Gastrocnemius medialis (tissue), 4 donors: ENCODE data around the gene SP140. TPM values are rescaled to one million over a fixed set of nuclear protein-coding genes. Genes with fewer than 3 reads are reported as not detected.

Source experiments
- ATAC-seq, 2 donors: fragments of 150-250 bp; one replicate each; pipeline ENCODE4 v1.9.1; 2016
- DNase-seq, 2 donors: peaks; one replicate each; pipeline ENCODE4 v3.0.0-alpha.2; 2019
- H3K27ac ChIP-seq, 4 donors: fragments of 200-600 bp; sonication (generic); 1 replicate in 1 of 4; 2 replicates in 3 of 4; pipeline ENCODE4 v1.5.1; 2016 to 2018; ENCODE audit warnings: mild to moderate bottlenecking in 2 of 4, moderate library complexity in 1 of 4
- H3K27me3 ChIP-seq, 3 donors: fragments of 200-600 bp; sonication (generic) in 2 of 3; 1 replicate in 1 of 3; 2 replicates in 2 of 3; pipeline versions ENCODE4 v1.5.1 to v1.6.0; 2016 to 2019; ENCODE audit warnings: mild to moderate bottlenecking in 1 of 3, moderate library complexity in 1 of 3
- H3K36me3 ChIP-seq, 2 donors: fragments of 200-600 bp; sonication (generic) in 1 of 2; one replicate each; pipeline ENCODE4 v1.5.1; 2017 to 2018
- H3K4me1 ChIP-seq, 2 donors: fragments of 200-600 bp; sonication (generic) in 1 of 2; one replicate each; pipeline ENCODE4 v1.5.1; 2016 to 2017; ENCODE audit warnings: mild to moderate bottlenecking in 2 of 2
- H3K4me3 ChIP-seq, 4 donors: fragments of 200-600 bp; sonication (generic) in 3 of 4; 1 replicate in 1 of 4; 2 replicates in 3 of 4; pipeline ENCODE4 v1.5.1; 2016 to 2019; ENCODE audit warnings: mild to moderate bottlenecking in 2 of 4
- H3K9me3 ChIP-seq, 3 donors: fragments of 200-600 bp; sonication (generic) in 2 of 3; 1 replicate in 1 of 3; 2 replicates in 2 of 3; pipeline ENCODE4 v1.5.1; 2016 to 2019
- POLR2A ChIP-seq, 2 donors: fragments of 450-650 bp; IDR thresholded peaks; one replicate each; pipeline ENCODE4 v1.6.1; 2017; ENCODE audit warnings: antibody characterized with exemption in 2 of 2, mild to moderate bottlenecking in 2 of 2, moderate library complexity in 2 of 2
- in situ Hi-C, 4 donors: fragments of 200-750 bp; cut with MboI; loops; one replicate each; pipeline versions ENCODE4 v1.15.0 to v1.8.0; 2017; ENCODE audit warnings: low sequenced_read_pairs in 4 of 4
- intact Hi-C: fragments of 100-400 bp; cut with DNase I; formaldehyde crosslinking; loops from one replicate; pipeline ENCODE4 v1.15.1; 2023; ENCODE audit warnings: low total_unique reads
- total RNA-seq, 4 donors: library from RNA; depleted of rRNA; stranded (reverse); fragments of >200 nt; gene quantifications; one replicate each; pipeline versions ENCODE4 v1.1.0 to v1.2.3, GENCODE V29; 2016
- TF ChIP-seq, protein P1 (sequence below), 5 experiments: fragments of 450-650 bp in 3 of 5; fragments of 200-600 bp in 2 of 5; sonication (generic) in 2 of 5; IDR thresholded peaks in 4 of 5; conservative IDR thresholded peaks in 1 of 5; 1 replicate in 4 of 5; 2 replicates in 1 of 5; pipeline ENCODE4 v1.5.1; 2016 to 2019; ENCODE audit warnings: antibody characterized with exemption in 5 of 5, mild to moderate bottlenecking in 3 of 5, moderate library complexity in 3 of 5

SP140 gene
- total RNA-seq, 4 donors from 2014 or later = 0.46 TPM; not detected in 3

DNA sequence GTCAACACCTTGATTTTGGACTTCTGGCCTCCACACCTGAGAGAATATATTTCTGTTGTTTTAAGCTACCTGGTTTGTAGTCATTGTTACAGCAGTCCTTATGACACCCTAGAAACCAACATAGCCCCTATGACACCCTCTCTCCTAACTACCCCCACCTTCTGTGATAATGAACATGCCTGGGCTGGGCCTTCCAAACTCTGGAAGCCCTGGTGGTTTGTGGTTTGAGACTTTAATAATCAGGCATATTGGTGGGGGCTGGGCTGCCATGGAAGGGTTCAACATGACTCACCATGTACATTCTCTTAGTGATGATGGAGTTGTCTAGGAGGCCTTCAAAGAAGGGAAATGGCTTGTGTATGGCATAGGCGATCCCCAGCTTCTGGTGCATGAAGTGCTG is 9.0 kb upstream of the SP140 start:
- no peak for ATAC-seq
- DNase-seq = no peak
- in situ Hi-C loops (no loop called here), intact Hi-C loops (no loop called here)
- TF ChIP-seq POLR2A (IDR thresholded peaks at IDR 0.05) = no peak
- TF ChIP-seq, protein P1, sequence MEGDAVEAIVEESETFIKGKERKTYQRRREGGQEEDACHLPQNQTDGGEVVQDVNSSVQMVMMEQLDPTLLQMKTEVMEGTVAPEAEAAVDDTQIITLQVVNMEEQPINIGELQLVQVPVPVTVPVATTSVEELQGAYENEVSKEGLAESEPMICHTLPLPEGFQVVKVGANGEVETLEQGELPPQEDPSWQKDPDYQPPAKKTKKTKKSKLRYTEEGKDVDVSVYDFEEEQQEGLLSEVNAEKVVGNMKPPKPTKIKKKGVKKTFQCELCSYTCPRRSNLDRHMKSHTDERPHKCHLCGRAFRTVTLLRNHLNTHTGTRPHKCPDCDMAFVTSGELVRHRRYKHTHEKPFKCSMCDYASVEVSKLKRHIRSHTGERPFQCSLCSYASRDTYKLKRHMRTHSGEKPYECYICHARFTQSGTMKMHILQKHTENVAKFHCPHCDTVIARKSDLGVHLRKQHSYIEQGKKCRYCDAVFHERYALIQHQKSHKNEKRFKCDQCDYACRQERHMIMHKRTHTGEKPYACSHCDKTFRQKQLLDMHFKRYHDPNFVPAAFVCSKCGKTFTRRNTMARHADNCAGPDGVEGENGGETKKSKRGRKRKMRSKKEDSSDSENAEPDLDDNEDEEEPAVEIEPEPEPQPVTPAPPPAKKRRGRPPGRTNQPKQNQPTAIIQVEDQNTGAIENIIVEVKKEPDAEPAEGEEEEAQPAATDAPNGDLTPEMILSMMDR (IDR thresholded peaks at IDR 0.05 in 4 of 5, conservative IDR thresholded peaks at IDR 0.05 in 1 of 5) = no peak
- Histone ChIP-seq H3K27ac (no peak overlapping the region), H3K27me3 (no peaks in the 10 kb centered on the region), H3K4me3 (no peak overlapping the region), H3K9me3 (no peaks in the 10 kb centered on the region), H3K4me1 (peaks cover 5 to 6% of the 10 kb centered on the region in 2 donors), H3K36me3 (peaks cover 0 to 39% of the 10 kb centered on the region in 2 donors)

DNA sequence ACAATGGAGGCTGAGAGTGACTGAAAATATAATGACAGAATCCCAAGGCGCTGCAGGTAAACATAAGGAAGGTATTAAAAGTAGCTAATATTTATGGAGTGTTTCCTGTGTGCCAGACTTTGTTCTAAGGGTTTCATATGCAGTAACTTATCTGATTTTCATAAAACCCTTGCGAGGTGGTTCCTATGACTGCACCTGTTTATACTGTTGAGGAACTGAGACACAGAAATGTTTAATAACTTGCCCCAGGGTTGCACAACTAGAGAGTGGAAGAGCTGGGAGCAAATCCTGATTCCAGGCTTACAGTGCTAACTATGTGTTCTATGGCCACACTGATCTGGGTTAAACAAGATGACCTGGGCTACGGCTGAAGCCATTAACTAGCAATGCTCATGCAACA is 8.1 kb upstream of the SP140 start:
- intact Hi-C loops = no loop called here
- H3K9me3 ChIP-seq = no peaks in the 10 kb centered on the region
- no peak for TF ChIP-seq POLR2A (IDR thresholded peaks at IDR 0.05)
- TF ChIP-seq, protein P1 (IDR thresholded peaks at IDR 0.05 in 4 of 5, conservative IDR thresholded peaks at IDR 0.05 in 1 of 5) = no peak
- no peak overlapping the region for H3K4me3 ChIP-seq
- peaks cover 5 to 6% of the 10 kb centered on the region in 2 donors for H3K4me1 ChIP-seq
- H3K27me3 ChIP-seq = no peaks in the 10 kb centered on the region
- H3K27ac ChIP-seq = no peak overlapping the region
- ATAC-seq (no peak), DNase-seq (no peak)
- in situ Hi-C loops = no loop called here
- H3K36me3 ChIP-seq = peaks cover 0 to 34% of the 10 kb centered on the region in 2 donors

DNA sequence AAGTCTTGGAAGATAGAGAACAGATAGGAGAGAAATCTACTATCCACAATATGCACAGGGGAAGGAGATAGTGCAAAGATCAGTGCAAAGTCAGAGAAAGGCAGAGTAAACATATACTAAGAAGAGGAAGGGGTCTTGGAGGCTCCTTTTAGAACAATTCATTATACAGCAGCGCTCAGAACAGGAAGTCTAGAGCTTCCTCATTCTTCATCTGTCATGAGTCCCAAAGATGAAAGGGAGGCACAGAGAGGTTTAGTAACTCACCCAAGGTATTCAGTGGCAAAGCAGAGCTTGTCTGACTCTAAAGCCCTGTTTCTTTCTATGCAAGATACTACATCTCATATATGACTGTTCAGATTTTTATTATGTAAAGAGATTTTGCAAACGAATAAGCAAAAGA is 7.1 kb upstream of the SP140 start:
- intact Hi-C loops = no loop called here
- in situ Hi-C loops = no loop called here
- TF ChIP-seq, protein P1 (IDR thresholded peaks at IDR 0.05 in 4 of 5, conservative IDR thresholded peaks at IDR 0.05 in 1 of 5) = no peak
- TF ChIP-seq POLR2A (IDR thresholded peaks at IDR 0.05) = no peak
- Histone ChIP-seq H3K4me3 (peak overlapping the region in 1 of 4 donors; percentile 69), H3K4me1 (peaks cover 5 to 6% of the 10 kb centered on the region in 2 donors), H3K36me3 (peaks cover 0 to 24% of the 10 kb centered on the region in 2 donors), H3K27ac (no peak overlapping the region), H3K9me3 (no peaks in the 10 kb centered on the region), H3K27me3 (no peaks in the 10 kb centered on the region)
- ATAC-seq (no peak), DNase-seq (no peak)

DNA sequence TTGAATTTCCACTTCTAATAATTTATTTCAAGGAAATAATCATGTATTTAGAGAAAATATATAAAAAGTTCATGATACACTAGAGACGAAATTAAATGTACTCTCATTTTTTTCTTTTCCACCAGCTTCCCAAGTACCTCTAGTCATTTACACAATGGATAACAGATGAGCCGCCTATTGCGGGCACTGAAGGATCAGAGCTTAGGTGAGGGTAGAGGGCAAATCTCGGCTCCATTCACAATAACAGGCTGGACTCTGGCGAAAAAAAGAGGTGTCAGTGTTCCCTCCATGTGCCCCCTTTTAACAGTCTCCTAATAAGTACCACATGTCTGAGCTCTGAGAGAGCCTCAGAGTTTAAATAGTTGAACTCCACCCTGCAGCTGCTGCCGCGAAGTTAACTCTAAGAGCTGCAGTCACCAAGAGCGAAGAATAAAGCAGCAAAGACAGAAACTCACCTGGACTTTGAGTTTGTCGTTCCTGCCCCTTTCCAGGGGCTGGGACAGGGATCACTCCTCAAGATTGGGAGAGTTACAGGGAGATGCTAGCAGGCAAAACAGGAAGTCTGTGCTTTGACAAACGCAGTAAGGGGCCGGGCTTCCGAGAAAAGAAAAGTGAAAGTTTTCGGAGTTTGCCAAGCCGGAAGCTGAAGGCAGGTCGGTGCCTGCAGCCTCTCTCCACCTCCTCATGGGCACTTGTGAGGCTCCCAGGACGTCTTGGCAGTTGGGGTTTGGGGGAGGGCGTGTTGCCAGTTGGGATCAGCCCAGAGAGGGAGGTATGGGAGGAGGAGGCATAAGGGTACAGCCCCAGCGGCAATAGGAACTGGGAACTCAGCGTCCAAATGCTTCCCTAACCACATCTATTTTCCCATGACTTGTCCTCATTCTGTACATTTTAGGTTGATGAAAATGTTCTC is 5.9 kb upstream of the SP140 start, which contains the start of gene SP110:
Gene SP110 (minus strand): TSS at position 566 of the 913 bp plus-strand sequence. CDS start 3,057 bp downstream, outside the sequence.
- Histone ChIP-seq H3K27ac (peak within 1 kb of the TSS; percentile 63 to 78 (median 76)), H3K36me3 (peaks cover 0 to 14% of the 10 kb centered on the region in 2 donors), H3K9me3 (no peaks in the 10 kb centered on the region), H3K27me3 (no peaks in the 10 kb centered on the region), H3K4me3 (peak within 1 kb of the TSS; percentile 60 to 88 (median 70)), H3K4me1 (peaks cover 5 to 6% of the 10 kb centered on the region in 2 donors)
- intact Hi-C loops (loop anchor here (10.0 kb wide), 1 partner anchor 195 kb away; the partner anchor contains the start of gene SP100), in situ Hi-C loops (no loop called here)
- peak in 1 of 2 donors; percentile 10 for TF ChIP-seq POLR2A (IDR thresholded peaks at IDR 0.05)
- TF ChIP-seq, protein P1 (IDR thresholded peaks at IDR 0.05 in 4 of 5, conservative IDR thresholded peaks at IDR 0.05 in 1 of 5) = no peak
- DNase-seq (peak; percentile 54 to 71), ATAC-seq (peak; percentile 87 to 97)
